Panc1 (cell line): ENCODE measurements around the gene RSPH1. TPM values are rescaled to one million over a fixed set of nuclear protein-coding genes. Genes with fewer than 3 reads are reported as not detected.

ENCODE experiments used
- ATAC-seq: fragments of 200-7000 bp; cut with Tn5 transposase; 2 replicates; pipeline ENCODE4 v1.9.1; 2020; ENCODE audit warnings: mild to moderate bottlenecking, moderate library complexity
- BruUV-seq: library from RNA; stranded (reverse); fragments of 400-500 nt; replicated peaks from 2 replicates; lab custom pipeline; 2021; lab: Mats Ljungman, UMichigan
- CTCF ChIA-PET: fragments of 300-600 bp; sonication (Branson Sonifier 250); formaldehyde crosslinking; loops from one replicate; lab custom pipeline; 2022; ENCODE audit warnings: antibody characterized with exemption; lab: Charles Lee
- POLR2A ChIA-PET: fragments of 300-600 bp; sonication (Branson Sonifier 250); formaldehyde crosslinking; loops from one replicate; lab custom pipeline; 2022; ENCODE audit warnings: antibody characterized with exemption; lab: Charles Lee
- DNase-seq: peaks from one replicate; pipeline ENCODE4 v3.0.0-alpha.2; 2010; ENCODE audit warnings: low read depth, low spot score
- H3K27ac ChIP-seq: 2 replicates; pipeline ENCODE4 v1.5.1; 2011; ENCODE audit warnings: mild to moderate bottlenecking, low read length, inconsistent platforms
- H3K27me3 ChIP-seq: fragments of 200-500 bp; sonication (Bioruptor generic); 2 replicates; pipeline ENCODE4 v1.6.0; 2014; ENCODE audit warnings: low read length, inconsistent platforms; ENCODE audit not compliant: control insufficient read depth, insufficient read depth
- H3K36me3 ChIP-seq: fragments of 200-500 bp; sonication (Bioruptor generic); 2 replicates; pipeline ENCODE4 v1.5.1; 2014; ENCODE audit warnings: inconsistent platforms, mild to moderate bottlenecking, low read length, moderate library complexity; ENCODE audit not compliant: control insufficient read depth, insufficient read depth
- H3K4me1 ChIP-seq: 2 replicates; pipeline ENCODE4 v1.5.1; 2011; ENCODE audit warnings: inconsistent platforms, mild to moderate bottlenecking, low read length, moderate library complexity; ENCODE audit not compliant: control insufficient read depth, insufficient read depth
- H3K4me3 ChIP-seq, 2 experiments: 2 replicates each; pipeline ENCODE4 v1.5.1; 2011 to 2012; ENCODE audit warnings: low read depth in 2 of 2, low read length in 2 of 2, mild to moderate bottlenecking in 2 of 2, inconsistent platforms in 1 of 2, moderate library complexity in 1 of 2
- H3K9me3 ChIP-seq: fragments of 200-500 bp; sonication (Bioruptor generic); 2 replicates; pipeline ENCODE4 v1.5.1; 2014; ENCODE audit warnings: low read depth, mild to moderate bottlenecking, inconsistent platforms, low read length, moderate library complexity; ENCODE audit not compliant: control insufficient read depth, insufficient read depth
- POLR2AphosphoS5 ChIP-seq: IDR thresholded peaks from 2 replicates; pipeline ENCODE4 v1.6.1; 2012; ENCODE audit warnings: mild to moderate bottlenecking, low read depth, low read length, moderate library complexity
- SIN3A ChIP-seq: IDR thresholded peaks from 2 replicates; pipeline ENCODE4 v1.6.1; 2012; ENCODE audit warnings: low read depth, mild to moderate bottlenecking, low read length, moderate library complexity, borderline replicate concordance; ENCODE audit not compliant: insufficient read depth
- TCF7L2 ChIP-seq: IDR thresholded peaks from 2 replicates; pipeline ENCODE4 v1.6.1; 2011; ENCODE audit warnings: mild to moderate bottlenecking, low read depth, low read length, inconsistent platforms
- in situ Hi-C: cut with HindIII; loops from 2 replicates; pipeline ENCODE4 v1.10.0; 2016; ENCODE audit warnings: low sequenced_read_pairs, low pct_unique_long_range_greater_than_20kb
- intact Hi-C: fragments of 100-400 bp; cut with micrococcal nuclease; formaldehyde crosslinking; loops from one replicate; pipeline ENCODE4 v1.10.0; 2022; ENCODE audit not compliant: unreplicated experiment
- total RNA-seq: library from RNA; stranded (reverse); gene quantifications from one replicate; pipeline ENCODE4 v1.2.1, GENCODE V29; 2021; ENCODE audit not compliant: unreplicated experiment
- TF ChIP-seq, protein P1 (sequence below): fragments of 450-650 bp; IDR thresholded peaks from 2 replicates; pipeline ENCODE4 v1.5.1; 2017; ENCODE audit warnings: mild to moderate bottlenecking
- TF ChIP-seq, protein P2 (sequence below), 2 experiments: IDR thresholded peaks; 2 replicates each; pipeline ENCODE4 v1.6.1; 2011 to 2012; ENCODE audit warnings: low read depth in 2 of 2, control low read depth in 1 of 2, low read length in 1 of 2, mild to moderate bottlenecking in 1 of 2, moderate library complexity in 1 of 2; ENCODE audit not compliant: insufficient read depth in 1 of 2

RSPH1 gene
- total RNA-seq, 1 experiment from 2014 or later: 0.46 TPM

DNA sequence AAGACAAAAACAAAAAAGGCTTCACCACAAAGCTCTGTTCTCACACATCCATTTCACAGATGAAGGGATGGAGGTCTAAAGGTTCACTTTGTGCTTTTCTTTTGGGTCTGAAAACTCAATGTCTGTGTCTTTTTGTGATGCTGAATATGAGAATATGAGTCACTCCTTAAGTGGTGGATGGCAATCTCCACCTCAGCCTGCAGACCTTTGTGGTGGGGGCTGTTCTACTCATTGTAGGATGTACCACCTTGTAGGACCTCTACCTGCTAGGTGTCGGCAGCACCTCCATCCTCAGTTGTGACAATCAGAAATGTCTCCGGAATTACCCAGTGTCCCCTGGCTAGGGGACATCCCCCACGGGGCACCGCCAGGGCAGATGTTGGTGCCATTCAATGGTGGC lies 49.5 kb downstream of the RSPH1 start:
- CTCF ChIA-PET: no interaction called here
- intact Hi-C loops: loop anchor here (5.0 kb wide), 1 partner anchor 304 kb away; no protein-coding TSS in a partner anchor
- no peaks in the 10 kb centered on the region for H3K36me3 ChIP-seq
- in situ Hi-C loops: no loop called here
- no peak overlapping the region for H3K4me3 ChIP-seq
- TF ChIP-seq TCF7L2: no peak
- TF ChIP-seq, protein P1, sequence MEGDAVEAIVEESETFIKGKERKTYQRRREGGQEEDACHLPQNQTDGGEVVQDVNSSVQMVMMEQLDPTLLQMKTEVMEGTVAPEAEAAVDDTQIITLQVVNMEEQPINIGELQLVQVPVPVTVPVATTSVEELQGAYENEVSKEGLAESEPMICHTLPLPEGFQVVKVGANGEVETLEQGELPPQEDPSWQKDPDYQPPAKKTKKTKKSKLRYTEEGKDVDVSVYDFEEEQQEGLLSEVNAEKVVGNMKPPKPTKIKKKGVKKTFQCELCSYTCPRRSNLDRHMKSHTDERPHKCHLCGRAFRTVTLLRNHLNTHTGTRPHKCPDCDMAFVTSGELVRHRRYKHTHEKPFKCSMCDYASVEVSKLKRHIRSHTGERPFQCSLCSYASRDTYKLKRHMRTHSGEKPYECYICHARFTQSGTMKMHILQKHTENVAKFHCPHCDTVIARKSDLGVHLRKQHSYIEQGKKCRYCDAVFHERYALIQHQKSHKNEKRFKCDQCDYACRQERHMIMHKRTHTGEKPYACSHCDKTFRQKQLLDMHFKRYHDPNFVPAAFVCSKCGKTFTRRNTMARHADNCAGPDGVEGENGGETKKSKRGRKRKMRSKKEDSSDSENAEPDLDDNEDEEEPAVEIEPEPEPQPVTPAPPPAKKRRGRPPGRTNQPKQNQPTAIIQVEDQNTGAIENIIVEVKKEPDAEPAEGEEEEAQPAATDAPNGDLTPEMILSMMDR: no peak
- TF ChIP-seq SIN3A: no peak
- TF ChIP-seq, protein P2, sequence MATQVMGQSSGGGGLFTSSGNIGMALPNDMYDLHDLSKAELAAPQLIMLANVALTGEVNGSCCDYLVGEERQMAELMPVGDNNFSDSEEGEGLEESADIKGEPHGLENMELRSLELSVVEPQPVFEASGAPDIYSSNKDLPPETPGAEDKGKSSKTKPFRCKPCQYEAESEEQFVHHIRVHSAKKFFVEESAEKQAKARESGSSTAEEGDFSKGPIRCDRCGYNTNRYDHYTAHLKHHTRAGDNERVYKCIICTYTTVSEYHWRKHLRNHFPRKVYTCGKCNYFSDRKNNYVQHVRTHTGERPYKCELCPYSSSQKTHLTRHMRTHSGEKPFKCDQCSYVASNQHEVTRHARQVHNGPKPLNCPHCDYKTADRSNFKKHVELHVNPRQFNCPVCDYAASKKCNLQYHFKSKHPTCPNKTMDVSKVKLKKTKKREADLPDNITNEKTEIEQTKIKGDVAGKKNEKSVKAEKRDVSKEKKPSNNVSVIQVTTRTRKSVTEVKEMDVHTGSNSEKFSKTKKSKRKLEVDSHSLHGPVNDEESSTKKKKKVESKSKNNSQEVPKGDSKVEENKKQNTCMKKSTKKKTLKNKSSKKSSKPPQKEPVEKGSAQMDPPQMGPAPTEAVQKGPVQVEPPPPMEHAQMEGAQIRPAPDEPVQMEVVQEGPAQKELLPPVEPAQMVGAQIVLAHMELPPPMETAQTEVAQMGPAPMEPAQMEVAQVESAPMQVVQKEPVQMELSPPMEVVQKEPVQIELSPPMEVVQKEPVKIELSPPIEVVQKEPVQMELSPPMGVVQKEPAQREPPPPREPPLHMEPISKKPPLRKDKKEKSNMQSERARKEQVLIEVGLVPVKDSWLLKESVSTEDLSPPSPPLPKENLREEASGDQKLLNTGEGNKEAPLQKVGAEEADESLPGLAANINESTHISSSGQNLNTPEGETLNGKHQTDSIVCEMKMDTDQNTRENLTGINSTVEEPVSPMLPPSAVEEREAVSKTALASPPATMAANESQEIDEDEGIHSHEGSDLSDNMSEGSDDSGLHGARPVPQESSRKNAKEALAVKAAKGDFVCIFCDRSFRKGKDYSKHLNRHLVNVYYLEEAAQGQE (IDR thresholded peaks at IDR 0.05; ENCODE audit: insufficient read depth in 1 of 2, low read depth in 2 of 2, low read length in 1 of 2): no peak
- TF ChIP-seq POLR2AphosphoS5: no peak
- no peak for ATAC-seq
- no TSS peak for BruUV-seq
- no peak for DNase-seq
- H3K27ac ChIP-seq: no peak overlapping the region
- POLR2A ChIA-PET: no interaction called here
- no peaks in the 10 kb centered on the region for H3K9me3 ChIP-seq
- no peaks in the 10 kb centered on the region for H3K4me1 ChIP-seq
- H3K27me3 ChIP-seq: no peaks in the 10 kb centered on the region

DNA sequence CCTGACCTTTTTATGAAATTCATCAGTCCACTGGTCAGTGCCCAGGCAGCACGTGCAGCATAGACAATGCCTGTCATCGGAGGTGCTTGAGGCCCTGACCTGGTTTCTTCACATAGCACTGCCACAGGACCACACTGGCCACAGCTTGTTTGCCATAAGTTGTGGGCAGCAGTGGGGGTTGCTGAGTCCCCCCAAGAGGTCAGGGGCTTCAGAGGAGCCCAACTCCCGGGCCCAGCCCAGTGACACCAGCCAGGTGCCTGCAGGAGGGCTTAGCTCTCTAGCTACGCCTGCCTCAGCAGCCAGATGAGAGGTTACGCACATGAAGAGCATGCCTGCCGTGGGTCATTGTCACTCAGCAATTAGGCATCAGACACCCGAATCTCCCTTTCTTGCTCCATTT lies 50.7 kb downstream of the RSPH1 start:
- ChIA-PET POLR2A (no interaction called here), CTCF (no interaction called here)
- no peaks in the 10 kb centered on the region for H3K27me3 ChIP-seq
- no peak overlapping the region for H3K4me3 ChIP-seq
- DNase-seq (no peak), ATAC-seq (no peak)
- in situ Hi-C loops: no loop called here
- TF ChIP-seq, protein P1: no peak
- TF ChIP-seq POLR2AphosphoS5: no peak
- no peak for TF ChIP-seq SIN3A
- TF ChIP-seq, protein P2 (IDR thresholded peaks at IDR 0.05; ENCODE audit: insufficient read depth in 1 of 2, low read depth in 2 of 2, low read length in 1 of 2): no peak
- intact Hi-C loops: loop anchor here (5.0 kb wide), 1 partner anchor 303 kb away; no protein-coding TSS in a partner anchor
- no peaks in the 10 kb centered on the region for H3K36me3 ChIP-seq
- no peak overlapping the region for H3K27ac ChIP-seq
- H3K4me1 ChIP-seq: no peaks in the 10 kb centered on the region
- no TSS peak for BruUV-seq
- H3K9me3 ChIP-seq: no peaks in the 10 kb centered on the region
